HEK293 (cell line): ENCODE measurements around the gene PXMP2.
A peak's percentile ranks its signal among the peaks of the same experiment; 100 is the strongest.

Experiments used
- CTCF ChIA-PET: fragments of 350-600 bp; formaldehyde crosslinking; extraction: SDS; loops from one replicate; lab custom pipeline; 2021; ENCODE audit warnings: antibody characterized with exemption; lab: Yijun Ruan, JAX
- POLR2A ChIA-PET: fragments of 300-600 bp; formaldehyde crosslinking; extraction: SDS; loops from one replicate; lab custom pipeline; 2020; ENCODE audit warnings: antibody characterized with exemption, inconsistent platforms; lab: Yijun Ruan, JAX
- H3K27ac ChIP-seq: fragments of 200-500 bp; sonication (Bioruptor generic); 2 replicates; pipeline ENCODE4 v1.5.1; 2014; ENCODE audit warnings: low read depth, low read length, control low read depth, inconsistent platforms; ENCODE audit errors: extremely low read depth
- H3K36me3 ChIP-seq, 2 experiments: fragments of 200-500 bp in 1 of 2; sonication (Bioruptor generic) in 1 of 2; 1 replicate in 1 of 2; 2 replicates in 1 of 2; pipeline ENCODE4 v1.5.1; 2014 to 2017; ENCODE audit warnings: inconsistent platforms in 2 of 2, low read length in 2 of 2; ENCODE audit not compliant: control insufficient read depth in 2 of 2, insufficient read depth in 1 of 2
- H3K4me1 ChIP-seq: fragments of 200-500 bp; sonication (Bioruptor generic); 2 replicates; pipeline ENCODE4 v1.5.1; 2014; ENCODE audit warnings: mild to moderate bottlenecking, low read length, inconsistent platforms; ENCODE audit not compliant: control insufficient read depth, insufficient read depth
- H3K4me3 ChIP-seq: 2 replicates; pipeline ENCODE4 v1.5.1; 2011; ENCODE audit warnings: low read depth, mild to moderate bottlenecking, control low read depth, low read length, moderate library complexity
- H3K9me3 ChIP-seq: fragments of 200-500 bp; sonication (Bioruptor generic); 2 replicates; pipeline ENCODE4 v1.5.1; 2014; ENCODE audit warnings: low read depth, low read length, inconsistent platforms; ENCODE audit not compliant: control insufficient read depth, insufficient read depth
- SCRT2 ChIP-seq: fragments of 450-650 bp; formaldehyde crosslinking; IDR thresholded peaks from 2 replicates; pipeline ENCODE4 v1.5.1; 2016; ENCODE audit warnings: missing biosample characterization, missing genetic modification characterization
- YY1 ChIP-seq: fragments of 450-650 bp; formaldehyde crosslinking; IDR thresholded peaks from 2 replicates; pipeline ENCODE4 v1.5.1; 2018; ENCODE audit warnings: missing biosample characterization, missing genetic modification characterization
- ZBTB17 ChIP-seq: fragments of 450-650 bp; formaldehyde crosslinking; IDR thresholded peaks from 2 replicates; pipeline ENCODE4 v1.5.1; 2016; ENCODE audit warnings: missing biosample characterization, missing genetic modification characterization
- ZNF114 ChIP-seq: fragments of 450-650 bp; formaldehyde crosslinking; IDR thresholded peaks from 2 replicates; pipeline ENCODE4 v1.5.0; 2017; ENCODE audit warnings: missing biosample characterization, missing genetic modification characterization
- ZNF121 ChIP-seq: fragments of 450-650 bp; formaldehyde crosslinking; IDR thresholded peaks from 2 replicates; pipeline ENCODE4 v1.5.1; 2016; ENCODE audit warnings: missing biosample characterization, missing genetic modification characterization
- ZNF146 ChIP-seq: fragments of 450-650 bp; formaldehyde crosslinking; IDR thresholded peaks from 2 replicates; pipeline ENCODE4 v1.5.1; 2016; ENCODE audit warnings: missing biosample characterization, missing genetic modification characterization
- ZNF16 ChIP-seq: fragments of 450-650 bp; formaldehyde crosslinking; IDR thresholded peaks from 2 replicates; pipeline ENCODE4 v1.5.1; 2016; ENCODE audit warnings: low read depth, missing biosample characterization, missing genetic modification characterization
- ZNF169 ChIP-seq: fragments of 450-650 bp; formaldehyde crosslinking; IDR thresholded peaks from 2 replicates; pipeline ENCODE4 v1.5.1; 2016; ENCODE audit warnings: missing biosample characterization, missing genetic modification characterization
- ZNF184 ChIP-seq: fragments of 450-650 bp; IDR thresholded peaks from 2 replicates; pipeline ENCODE4 v1.5.1; 2018; ENCODE audit warnings: missing biosample characterization, mild to moderate bottlenecking, missing genetic modification characterization
- ZNF2 ChIP-seq: fragments of 450-650 bp; formaldehyde crosslinking; IDR thresholded peaks from 2 replicates; pipeline ENCODE4 v1.5.1; 2016; ENCODE audit warnings: missing biosample characterization, missing genetic modification characterization
- ZNF274 ChIP-seq, 2 experiments: fragments of 200-500 bp in 1 of 2; fragments of 450-650 bp in 1 of 2; sonication (Bioruptor generic) in 1 of 2; formaldehyde crosslinking in 1 of 2; IDR thresholded peaks; 2 replicates each; pipeline versions ENCODE4 v1.5.1 to v1.6.1; 2014 to 2016; ENCODE audit warnings: borderline replicate concordance in 1 of 2, inconsistent platforms in 1 of 2, low read length in 1 of 2, missing biosample characterization in 1 of 2, missing genetic modification characterization in 1 of 2
- ZNF280D ChIP-seq: fragments of 450-650 bp; formaldehyde crosslinking; IDR thresholded peaks from 2 replicates; pipeline ENCODE4 v1.5.1; 2016; ENCODE audit warnings: missing biosample characterization, missing genetic modification characterization
- ZNF292 ChIP-seq: fragments of 450-650 bp; formaldehyde crosslinking; IDR thresholded peaks from 2 replicates; pipeline ENCODE4 v1.5.1; 2016; ENCODE audit warnings: low read depth, missing biosample characterization, missing genetic modification characterization, borderline replicate concordance
- ZNF48 ChIP-seq: fragments of 450-650 bp; formaldehyde crosslinking; IDR thresholded peaks from 2 replicates; pipeline ENCODE4 v1.5.1; 2016; ENCODE audit warnings: missing biosample characterization, missing genetic modification characterization
- ZNF600 ChIP-seq: fragments of 450-650 bp; formaldehyde crosslinking; IDR thresholded peaks from 2 replicates; pipeline ENCODE4 v1.5.1; 2016; ENCODE audit warnings: missing biosample characterization, missing genetic modification characterization
- ZNF785 ChIP-seq: fragments of 450-650 bp; formaldehyde crosslinking; IDR thresholded peaks from 2 replicates; pipeline ENCODE4 v1.5.1; 2016; ENCODE audit warnings: missing biosample characterization, missing genetic modification characterization
- ZNF791 ChIP-seq: fragments of 450-650 bp; formaldehyde crosslinking; IDR thresholded peaks from 2 replicates; pipeline ENCODE4 v1.5.1; 2016; ENCODE audit warnings: missing biosample characterization, missing genetic modification characterization
- TF ChIP-seq, protein P1 (sequence below): fragments of 450-650 bp; formaldehyde crosslinking; IDR thresholded peaks from 2 replicates; pipeline ENCODE4 v1.5.1; 2016; ENCODE audit warnings: missing biosample characterization, missing genetic modification characterization
- TF ChIP-seq, protein P2 (sequence below): fragments of 450-650 bp; formaldehyde crosslinking; IDR thresholded peaks from 2 replicates; pipeline ENCODE4; 2016; ENCODE audit warnings: missing biosample characterization, missing genetic modification characterization
- TF ChIP-seq, protein P3 (sequence below): IDR thresholded peaks from 2 replicates; pipeline ENCODE4 v1.6.1; 2011; ENCODE audit warnings: mild to moderate bottlenecking, low read depth, low read length, borderline replicate concordance
- TF ChIP-seq, protein P4 (sequence below): fragments of 450-650 bp; formaldehyde crosslinking; conservative IDR thresholded peaks from 2 replicates; pipeline ENCODE4 v1.5.1; 2016; ENCODE audit warnings: low read depth, missing biosample characterization, missing genetic modification characterization

The PXMP2 gene

DNA sequence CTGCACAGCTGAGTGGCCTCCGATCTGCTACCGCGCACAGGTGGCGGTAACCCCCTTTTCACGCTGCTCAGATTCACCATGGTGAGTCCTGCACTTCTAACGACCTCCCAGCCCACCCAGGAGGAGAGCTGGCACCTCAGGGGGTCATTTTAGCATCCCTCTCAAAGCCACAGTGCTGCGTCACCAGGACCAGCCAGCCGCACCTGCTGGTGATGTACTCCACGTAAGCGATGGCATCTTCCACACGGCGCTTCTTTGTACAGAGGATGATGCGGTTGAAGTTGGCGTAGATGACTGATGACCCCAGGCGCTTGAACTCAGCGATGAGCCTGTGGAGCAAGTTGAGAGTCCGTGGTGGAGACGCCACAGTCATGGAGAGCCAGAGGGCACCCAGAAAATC lies 49.6 kb upstream of the PXMP2 start:
- TF ChIP-seq ZNF169 (no peak), SCRT2 (tag by site-specific recombination) (no peak), ZNF48 (no peak), ZNF785 (tag by site-specific recombination) (no peak), ZNF274 (IDR thresholded peaks at IDR 0.05; ENCODE audit: low read length) (no peak), ZNF274 (tag by site-specific recombination; IDR thresholded peaks at IDR 0.05; ENCODE audit: borderline replicate concordance) (no peak), YY1 (no peak), ZNF16 (tag by site-specific recombination) (no peak), ZNF184 (tag by site-specific recombination) (no peak), ZNF114 (tag by site-specific recombination) (no peak), ZNF292 (tag by site-specific recombination) (no peak)
- TF ChIP-seq, protein P1, sequence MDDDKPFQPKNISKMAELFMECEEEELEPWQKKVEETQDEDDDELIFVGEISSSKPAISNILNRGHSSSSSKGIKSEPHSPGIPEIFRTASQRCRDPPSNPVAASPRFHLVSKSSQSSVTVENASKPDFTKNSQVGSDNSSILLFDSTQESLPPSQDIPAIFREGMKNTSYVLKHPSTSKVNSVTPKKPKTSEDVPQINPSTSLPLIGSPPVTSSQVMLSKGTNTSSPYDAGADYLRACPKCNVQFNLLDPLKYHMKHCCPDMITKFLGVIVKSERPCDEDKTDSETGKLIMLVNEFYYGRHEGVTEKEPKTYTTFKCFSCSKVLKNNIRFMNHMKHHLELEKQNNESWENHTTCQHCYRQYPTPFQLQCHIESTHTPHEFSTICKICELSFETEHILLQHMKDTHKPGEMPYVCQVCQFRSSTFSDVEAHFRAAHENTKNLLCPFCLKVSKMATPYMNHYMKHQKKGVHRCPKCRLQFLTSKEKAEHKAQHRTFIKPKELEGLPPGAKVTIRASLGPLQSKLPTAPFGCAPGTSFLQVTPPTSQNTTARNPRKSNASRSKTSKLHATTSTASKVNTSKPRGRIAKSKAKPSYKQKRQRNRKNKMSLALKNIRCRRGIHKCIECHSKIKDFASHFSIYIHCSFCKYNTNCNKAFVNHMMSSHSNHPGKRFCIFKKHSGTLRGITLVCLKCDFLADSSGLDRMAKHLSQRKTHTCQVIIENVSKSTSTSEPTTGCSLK (tag by site-specific recombination) = no peak
- TF ChIP-seq, protein P2, sequence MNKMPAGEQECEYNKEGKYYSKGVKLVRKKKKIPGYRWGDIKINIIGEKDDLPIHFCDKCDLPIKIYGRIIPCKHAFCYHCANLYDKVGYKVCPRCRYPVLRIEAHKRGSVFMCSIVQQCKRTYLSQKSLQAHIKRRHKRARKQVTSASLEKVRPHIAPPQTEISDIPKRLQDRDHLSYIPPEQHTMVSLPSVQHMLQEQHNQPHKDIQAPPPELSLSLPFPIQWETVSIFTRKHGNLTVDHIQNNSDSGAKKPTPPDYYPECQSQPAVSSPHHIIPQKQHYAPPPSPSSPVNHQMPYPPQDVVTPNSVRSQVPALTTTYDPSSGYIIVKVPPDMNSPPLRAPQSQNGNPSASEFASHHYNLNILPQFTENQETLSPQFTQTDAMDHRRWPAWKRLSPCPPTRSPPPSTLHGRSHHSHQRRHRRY = no peak
- TF ChIP-seq, protein P3, sequence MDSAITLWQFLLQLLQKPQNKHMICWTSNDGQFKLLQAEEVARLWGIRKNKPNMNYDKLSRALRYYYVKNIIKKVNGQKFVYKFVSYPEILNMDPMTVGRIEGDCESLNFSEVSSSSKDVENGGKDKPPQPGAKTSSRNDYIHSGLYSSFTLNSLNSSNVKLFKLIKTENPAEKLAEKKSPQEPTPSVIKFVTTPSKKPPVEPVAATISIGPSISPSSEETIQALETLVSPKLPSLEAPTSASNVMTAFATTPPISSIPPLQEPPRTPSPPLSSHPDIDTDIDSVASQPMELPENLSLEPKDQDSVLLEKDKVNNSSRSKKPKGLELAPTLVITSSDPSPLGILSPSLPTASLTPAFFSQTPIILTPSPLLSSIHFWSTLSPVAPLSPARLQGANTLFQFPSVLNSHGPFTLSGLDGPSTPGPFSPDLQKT = no peak
- TF ChIP-seq, all 188 proteins: peak for 0
- no peak overlapping the region for H3K27ac ChIP-seq
- no peaks in the 10 kb centered on the region for H3K4me1 ChIP-seq
- H3K36me3 ChIP-seq = peaks cover 31 to 96% of the 10 kb centered on the region in 2 experiments
- ChIA-PET CTCF (interaction anchor here (0.8 to 2.4 kb wide), 8 partner anchors 8 to 222 kb away, joined by 3 to 11 read pairs (median 6); no protein-coding TSS in a partner anchor), POLR2A (interaction anchor here (1.7 kb wide), 1 partner anchor 8 kb away, joined by 6 read pairs; no protein-coding TSS in a partner anchor)
- H3K9me3 ChIP-seq = no peaks in the 10 kb centered on the region
- no peak overlapping the region for H3K4me3 ChIP-seq

DNA sequence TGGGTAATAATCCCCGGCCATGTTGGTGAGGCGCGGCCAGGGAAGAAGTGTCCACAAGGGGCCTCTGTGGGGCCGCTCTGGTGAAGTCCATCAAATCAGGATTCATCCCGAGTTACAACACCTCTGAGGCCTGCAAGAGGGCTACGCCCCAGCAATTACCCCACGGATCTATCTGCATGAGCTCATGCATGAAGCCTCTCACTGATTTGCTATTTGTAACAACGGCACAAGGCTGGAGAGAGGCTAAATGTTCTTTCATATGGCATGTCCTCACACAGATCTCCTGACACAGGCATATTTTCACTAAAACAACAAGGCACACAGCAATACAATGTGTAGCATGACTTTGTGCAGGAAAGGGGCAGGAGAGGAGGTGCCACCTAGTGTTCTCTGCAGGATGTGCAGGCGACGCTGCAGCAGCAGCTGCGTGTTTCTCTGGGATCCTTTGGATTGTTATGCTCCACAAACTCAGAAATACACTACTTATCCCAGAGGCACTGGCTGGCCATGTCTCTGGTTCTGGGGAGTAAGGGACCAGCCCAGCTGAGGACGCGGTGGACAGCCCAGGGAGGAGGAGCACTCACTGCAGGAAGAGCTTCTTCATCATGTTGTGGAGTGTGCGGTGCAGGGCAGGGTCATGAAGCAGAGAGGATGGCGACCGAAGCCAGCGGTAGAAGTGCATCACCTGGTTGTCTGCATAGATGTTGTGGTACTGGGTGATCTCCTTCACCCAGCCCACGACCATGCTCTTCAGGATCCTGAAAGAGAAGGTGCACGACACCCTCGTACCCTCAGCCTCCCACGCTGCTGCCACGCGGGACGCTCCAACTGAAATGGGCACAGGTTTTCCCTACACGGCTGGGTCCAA lies 48.6 kb upstream of the PXMP2 start:
- POLR2A ChIA-PET = no interaction called here
- CTCF ChIA-PET = interaction anchor here (0.5 to 2.4 kb wide), 18 partner anchors 9 to 223 kb away, joined by 3 to 11 read pairs (median 5); partner anchors contain the start of gene P2RX2
- no peak overlapping the region for H3K27ac ChIP-seq
- H3K4me1 ChIP-seq = no peaks in the 10 kb centered on the region
- H3K9me3 ChIP-seq = no peaks in the 10 kb centered on the region
- H3K4me3 ChIP-seq = no peak overlapping the region
- peaks cover 24 to 97% of the 10 kb centered on the region in 2 experiments for H3K36me3 ChIP-seq
- TF ChIP-seq ZNF292 (tag by site-specific recombination) = no peak
- TF ChIP-seq ZBTB17 (tag by site-specific recombination) = peak; percentile 51; the same call in 1 of the 2 replicates
- TF ChIP-seq ZNF2 (tag by site-specific recombination) = no peak; the same call in 1 of the 2 replicates
- TF ChIP-seq ZNF280D (tag by site-specific recombination) = no peak
- no peak for TF ChIP-seq ZNF791 (tag by site-specific recombination)
- no peak for TF ChIP-seq ZNF146 (tag by site-specific recombination)
- TF ChIP-seq, protein P4, sequence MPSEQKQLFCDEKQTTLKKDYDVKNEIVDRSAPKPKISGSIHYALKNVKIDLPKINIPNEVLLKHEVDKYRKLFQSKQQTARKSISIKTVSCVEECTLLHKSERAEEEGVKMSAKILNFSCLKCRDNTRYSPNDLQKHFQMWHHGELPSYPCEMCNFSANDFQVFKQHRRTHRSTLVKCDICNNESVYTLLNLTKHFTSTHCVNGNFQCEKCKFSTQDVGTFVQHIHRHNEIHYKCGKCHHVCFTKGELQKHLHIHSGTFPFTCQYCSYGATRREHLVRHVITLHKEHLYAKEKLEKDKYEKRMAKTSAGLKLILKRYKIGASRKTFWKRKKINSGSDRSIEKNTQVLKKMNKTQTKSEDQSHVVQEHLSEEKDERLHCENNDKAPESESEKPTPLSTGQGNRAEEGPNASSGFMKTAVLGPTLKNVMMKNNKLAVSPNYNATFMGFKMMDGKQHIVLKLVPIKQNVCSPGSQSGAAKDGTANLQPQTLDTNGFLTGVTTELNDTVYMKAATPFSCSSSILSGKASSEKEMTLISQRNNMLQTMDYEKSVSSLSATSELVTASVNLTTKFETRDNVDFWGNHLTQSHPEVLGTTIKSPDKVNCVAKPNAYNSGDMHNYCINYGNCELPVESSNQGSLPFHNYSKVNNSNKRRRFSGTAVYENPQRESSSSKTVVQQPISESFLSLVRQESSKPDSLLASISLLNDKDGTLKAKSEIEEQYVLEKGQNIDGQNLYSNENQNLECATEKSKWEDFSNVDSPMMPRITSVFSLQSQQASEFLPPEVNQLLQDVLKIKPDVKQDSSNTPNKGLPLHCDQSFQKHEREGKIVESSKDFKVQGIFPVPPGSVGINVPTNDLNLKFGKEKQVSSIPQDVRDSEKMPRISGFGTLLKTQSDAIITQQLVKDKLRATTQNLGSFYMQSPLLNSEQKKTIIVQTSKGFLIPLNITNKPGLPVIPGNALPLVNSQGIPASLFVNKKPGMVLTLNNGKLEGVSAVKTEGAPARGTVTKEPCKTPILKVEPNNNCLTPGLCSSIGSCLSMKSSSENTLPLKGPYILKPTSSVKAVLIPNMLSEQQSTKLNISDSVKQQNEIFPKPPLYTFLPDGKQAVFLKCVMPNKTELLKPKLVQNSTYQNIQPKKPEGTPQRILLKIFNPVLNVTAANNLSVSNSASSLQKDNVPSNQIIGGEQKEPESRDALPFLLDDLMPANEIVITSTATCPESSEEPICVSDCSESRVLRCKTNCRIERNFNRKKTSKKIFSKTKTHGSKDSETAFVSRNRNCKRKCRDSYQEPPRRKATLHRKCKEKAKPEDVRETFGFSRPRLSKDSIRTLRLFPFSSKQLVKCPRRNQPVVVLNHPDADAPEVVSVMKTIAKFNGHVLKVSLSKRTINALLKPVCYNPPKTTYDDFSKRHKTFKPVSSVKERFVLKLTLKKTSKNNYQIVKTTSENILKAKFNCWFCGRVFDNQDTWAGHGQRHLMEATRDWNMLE (tag by site-specific recombination) = no peak
- TF ChIP-seq ZNF600 (tag by site-specific recombination) = peak; percentile 45; the same call in 1 of the 2 replicates
- TF ChIP-seq ZNF121 (tag by site-specific recombination) = no peak
